HEK293 (cell line): ENCODE data around the gene SPOCK1.

ENCODE experiments used
- CTCF ChIA-PET: fragments of 350-600 bp; formaldehyde crosslinking; extraction: SDS; loops from one replicate; lab custom pipeline; 2021; ENCODE audit warnings: antibody characterized with exemption; lab: Yijun Ruan, JAX
- POLR2A ChIA-PET: fragments of 300-600 bp; formaldehyde crosslinking; extraction: SDS; loops from one replicate; lab custom pipeline; 2020; ENCODE audit warnings: antibody characterized with exemption, inconsistent platforms; lab: Yijun Ruan, JAX
- H3K27ac ChIP-seq: fragments of 200-500 bp; sonication (Bioruptor generic); 2 replicates; pipeline ENCODE4 v1.5.1; 2014; ENCODE audit warnings: low read depth, low read length, control low read depth, inconsistent platforms; ENCODE audit errors: extremely low read depth
- H3K36me3 ChIP-seq, 2 experiments: fragments of 200-500 bp in 1 of 2; sonication (Bioruptor generic) in 1 of 2; 1 replicate in 1 of 2; 2 replicates in 1 of 2; pipeline ENCODE4 v1.5.1; 2014 to 2017; ENCODE audit warnings: inconsistent platforms in 2 of 2, low read length in 2 of 2; ENCODE audit not compliant: control insufficient read depth in 2 of 2, insufficient read depth in 1 of 2
- H3K4me1 ChIP-seq: fragments of 200-500 bp; sonication (Bioruptor generic); 2 replicates; pipeline ENCODE4 v1.5.1; 2014; ENCODE audit warnings: mild to moderate bottlenecking, low read length, inconsistent platforms; ENCODE audit not compliant: control insufficient read depth, insufficient read depth
- H3K4me3 ChIP-seq: 2 replicates; pipeline ENCODE4 v1.5.1; 2011; ENCODE audit warnings: low read depth, mild to moderate bottlenecking, control low read depth, low read length, moderate library complexity
- H3K9me3 ChIP-seq: fragments of 200-500 bp; sonication (Bioruptor generic); 2 replicates; pipeline ENCODE4 v1.5.1; 2014; ENCODE audit warnings: low read depth, low read length, inconsistent platforms; ENCODE audit not compliant: control insufficient read depth, insufficient read depth
- EGR2 ChIP-seq: fragments of 450-650 bp; formaldehyde crosslinking; IDR thresholded peaks from 2 replicates; pipeline ENCODE4 v1.5.1; 2016; ENCODE audit warnings: low read depth, missing biosample characterization, missing genetic modification characterization
- GLI4 ChIP-seq: fragments of 450-650 bp; formaldehyde crosslinking; IDR thresholded peaks from 2 replicates; pipeline ENCODE4 v1.5.1; 2016; ENCODE audit warnings: missing biosample characterization, missing genetic modification characterization
- HOXA7 ChIP-seq: sonication (generic); formaldehyde crosslinking; IDR thresholded peaks from 2 replicates; pipeline ENCODE4 v1.8.1; 2022; ENCODE audit warnings: missing genetic modification reagents, borderline replicate concordance
- KLF8 ChIP-seq: fragments of 450-650 bp; formaldehyde crosslinking; IDR thresholded peaks from 2 replicates; pipeline ENCODE4 v1.5.1; 2016; ENCODE audit warnings: missing biosample characterization, missing genetic modification characterization
- MEIS1 ChIP-seq: sonication (generic); formaldehyde crosslinking; IDR thresholded peaks from 2 replicates; pipeline ENCODE4 v1.8.1; 2022; ENCODE audit warnings: missing genetic modification reagents, mild to moderate bottlenecking, borderline replicate concordance
- MZF1 ChIP-seq: fragments of 450-650 bp; formaldehyde crosslinking; IDR thresholded peaks from 2 replicates; pipeline ENCODE4 v1.5.1; 2017; ENCODE audit warnings: missing biosample characterization, missing genetic modification characterization, borderline replicate concordance
- ZNF302 ChIP-seq: fragments of 450-650 bp; formaldehyde crosslinking; IDR thresholded peaks from 2 replicates; pipeline ENCODE4 v1.5.1; 2016; ENCODE audit warnings: missing biosample characterization, missing genetic modification characterization, low read depth
- ZNF335 ChIP-seq: fragments of 450-650 bp; formaldehyde crosslinking; conservative IDR thresholded peaks from 2 replicates; pipeline ENCODE4 v1.5.1; 2016; ENCODE audit warnings: missing biosample characterization, missing genetic modification characterization
- ZNF654 ChIP-seq: fragments of 450-650 bp; formaldehyde crosslinking; IDR thresholded peaks from 2 replicates; pipeline ENCODE4 v1.5.1; 2016; ENCODE audit warnings: low read depth, missing biosample characterization, missing genetic modification characterization
- ZNF843 ChIP-seq: fragments of 450-650 bp; formaldehyde crosslinking; IDR thresholded peaks from 2 replicates; pipeline ENCODE4 v1.5.1; 2016; ENCODE audit warnings: missing biosample characterization, missing genetic modification characterization
- TF ChIP-seq, protein P1 (sequence below): fragments of 450-650 bp; formaldehyde crosslinking; IDR thresholded peaks from 2 replicates; pipeline ENCODE4 v1.5.1; 2016; ENCODE audit warnings: missing biosample characterization, missing genetic modification characterization
- TF ChIP-seq, protein P2 (sequence below): fragments of 450-650 bp; formaldehyde crosslinking; IDR thresholded peaks from 2 replicates; pipeline ENCODE4 v1.5.1; 2016; ENCODE audit warnings: missing biosample characterization, missing genetic modification characterization
- TF ChIP-seq, protein P3 (sequence below): fragments of 450-650 bp; formaldehyde crosslinking; IDR thresholded peaks from 2 replicates; pipeline ENCODE4 v1.5.1; 2017; ENCODE audit warnings: missing biosample characterization, missing genetic modification characterization
- TF ChIP-seq, protein P4 (sequence below): fragments of 450-650 bp; formaldehyde crosslinking; IDR thresholded peaks from 2 replicates; pipeline ENCODE4 v1.5.1; 2016; ENCODE audit warnings: missing biosample characterization, missing genetic modification characterization
- TF ChIP-seq, protein P5 (sequence below): fragments of 450-650 bp; formaldehyde crosslinking; IDR thresholded peaks from 2 replicates; pipeline ENCODE4 v1.5.1; 2016; ENCODE audit warnings: missing biosample characterization, missing genetic modification characterization

Gene SPOCK1

GRCh38 chr5:137174196-137174595 lies 324.9 kb downstream of the SPOCK1 start:
- CTCF ChIA-PET, result interaction anchor here (0.5 kb wide), 1 partner anchor 84 kb away, joined by 3 read pairs; no protein-coding TSS in a partner anchor
- POLR2A ChIA-PET, result no interaction called here
- Histone ChIP-seq H3K36me3 (no peaks in the 10 kb centered on the region), H3K4me1 (no peaks in the 10 kb centered on the region), H3K9me3 (no peaks in the 10 kb centered on the region), H3K4me3 (no peak overlapping the region), H3K27ac (no peak overlapping the region)
- TF ChIP-seq EGR2 (tag by site-specific recombination) (no peak), ZNF843 (tag by site-specific recombination) (no peak), GLI4 (tag by site-specific recombination) (no peak), HOXA7 (CRISPR knock-in tag) (no peak)

- POLR2A ChIA-PET, result no interaction called here
- Histone ChIP-seq H3K27ac (no peak overlapping the region), H3K4me3 (no peak overlapping the region), H3K36me3 (no peaks in the 10 kb centered on the region), H3K9me3 (no peaks in the 10 kb centered on the region), H3K4me1 (no peaks in the 10 kb centered on the region)
- CTCF ChIA-PET, result interaction anchor here (1.4 kb wide), 1 partner anchor 97 kb away, joined by 4 read pairs; no protein-coding TSS in a partner anchor
- TF ChIP-seq KLF8 (tag by site-specific recombination) (no peak), ZNF335 (tag by site-specific recombination) (no peak), MZF1 (tag by site-specific recombination) (no peak), ZNF654 (no peak)
- TF ChIP-seq, protein P1, sequence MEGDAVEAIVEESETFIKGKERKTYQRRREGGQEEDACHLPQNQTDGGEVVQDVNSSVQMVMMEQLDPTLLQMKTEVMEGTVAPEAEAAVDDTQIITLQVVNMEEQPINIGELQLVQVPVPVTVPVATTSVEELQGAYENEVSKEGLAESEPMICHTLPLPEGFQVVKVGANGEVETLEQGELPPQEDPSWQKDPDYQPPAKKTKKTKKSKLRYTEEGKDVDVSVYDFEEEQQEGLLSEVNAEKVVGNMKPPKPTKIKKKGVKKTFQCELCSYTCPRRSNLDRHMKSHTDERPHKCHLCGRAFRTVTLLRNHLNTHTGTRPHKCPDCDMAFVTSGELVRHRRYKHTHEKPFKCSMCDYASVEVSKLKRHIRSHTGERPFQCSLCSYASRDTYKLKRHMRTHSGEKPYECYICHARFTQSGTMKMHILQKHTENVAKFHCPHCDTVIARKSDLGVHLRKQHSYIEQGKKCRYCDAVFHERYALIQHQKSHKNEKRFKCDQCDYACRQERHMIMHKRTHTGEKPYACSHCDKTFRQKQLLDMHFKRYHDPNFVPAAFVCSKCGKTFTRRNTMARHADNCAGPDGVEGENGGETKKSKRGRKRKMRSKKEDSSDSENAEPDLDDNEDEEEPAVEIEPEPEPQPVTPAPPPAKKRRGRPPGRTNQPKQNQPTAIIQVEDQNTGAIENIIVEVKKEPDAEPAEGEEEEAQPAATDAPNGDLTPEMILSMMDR, result no peak
- TF ChIP-seq, protein P2, sequence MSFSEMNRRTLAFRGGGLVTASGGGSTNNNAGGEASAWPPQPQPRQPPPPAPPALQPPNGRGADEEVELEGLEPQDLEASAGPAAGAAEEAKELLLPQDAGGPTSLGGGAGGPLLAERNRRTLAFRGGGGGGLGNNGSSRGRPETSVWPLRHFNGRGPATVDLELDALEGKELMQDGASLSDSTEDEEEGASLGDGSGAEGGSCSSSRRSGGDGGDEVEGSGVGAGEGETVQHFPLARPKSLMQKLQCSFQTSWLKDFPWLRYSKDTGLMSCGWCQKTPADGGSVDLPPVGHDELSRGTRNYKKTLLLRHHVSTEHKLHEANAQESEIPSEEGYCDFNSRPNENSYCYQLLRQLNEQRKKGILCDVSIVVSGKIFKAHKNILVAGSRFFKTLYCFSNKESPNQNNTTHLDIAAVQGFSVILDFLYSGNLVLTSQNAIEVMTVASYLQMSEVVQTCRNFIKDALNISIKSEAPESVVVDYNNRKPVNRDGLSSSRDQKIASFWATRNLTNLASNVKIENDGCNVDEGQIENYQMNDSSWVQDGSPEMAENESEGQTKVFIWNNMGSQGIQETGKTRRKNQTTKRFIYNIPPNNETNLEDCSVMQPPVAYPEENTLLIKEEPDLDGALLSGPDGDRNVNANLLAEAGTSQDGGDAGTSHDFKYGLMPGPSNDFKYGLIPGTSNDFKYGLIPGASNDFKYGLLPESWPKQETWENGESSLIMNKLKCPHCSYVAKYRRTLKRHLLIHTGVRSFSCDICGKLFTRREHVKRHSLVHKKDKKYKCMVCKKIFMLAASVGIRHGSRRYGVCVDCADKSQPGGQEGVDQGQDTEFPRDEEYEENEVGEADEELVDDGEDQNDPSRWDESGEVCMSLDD (tag by site-specific recombination), result no peak
- TF ChIP-seq, protein P3, sequence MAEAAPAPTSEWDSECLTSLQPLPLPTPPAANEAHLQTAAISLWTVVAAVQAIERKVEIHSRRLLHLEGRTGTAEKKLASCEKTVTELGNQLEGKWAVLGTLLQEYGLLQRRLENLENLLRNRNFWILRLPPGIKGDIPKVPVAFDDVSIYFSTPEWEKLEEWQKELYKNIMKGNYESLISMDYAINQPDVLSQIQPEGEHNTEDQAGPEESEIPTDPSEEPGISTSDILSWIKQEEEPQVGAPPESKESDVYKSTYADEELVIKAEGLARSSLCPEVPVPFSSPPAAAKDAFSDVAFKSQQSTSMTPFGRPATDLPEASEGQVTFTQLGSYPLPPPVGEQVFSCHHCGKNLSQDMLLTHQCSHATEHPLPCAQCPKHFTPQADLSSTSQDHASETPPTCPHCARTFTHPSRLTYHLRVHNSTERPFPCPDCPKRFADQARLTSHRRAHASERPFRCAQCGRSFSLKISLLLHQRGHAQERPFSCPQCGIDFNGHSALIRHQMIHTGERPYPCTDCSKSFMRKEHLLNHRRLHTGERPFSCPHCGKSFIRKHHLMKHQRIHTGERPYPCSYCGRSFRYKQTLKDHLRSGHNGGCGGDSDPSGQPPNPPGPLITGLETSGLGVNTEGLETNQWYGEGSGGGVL (tag by site-specific recombination), result no peak
- TF ChIP-seq, protein P4, sequence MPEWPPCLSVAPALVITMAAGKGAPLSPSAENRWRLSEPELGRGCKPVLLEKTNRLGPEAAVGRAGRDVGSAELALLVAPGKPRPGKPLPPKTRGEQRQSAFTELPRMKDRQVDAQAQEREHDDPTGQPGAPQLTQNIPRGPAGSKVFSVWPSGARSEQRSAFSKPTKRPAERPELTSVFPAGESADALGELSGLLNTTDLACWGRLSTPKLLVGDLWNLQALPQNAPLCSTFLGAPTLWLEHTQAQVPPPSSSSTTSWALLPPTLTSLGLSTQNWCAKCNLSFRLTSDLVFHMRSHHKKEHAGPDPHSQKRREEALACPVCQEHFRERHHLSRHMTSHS (tag by site-specific recombination), result no peak
- TF ChIP-seq, all 188 proteins: peak for 0
These were observed 326.9 kb downstream of the SPOCK1 start for GRCh38 chr5:137172258-137172657.

GRCh38 chr5:137167187-137167586 lies 331.9 kb downstream of the SPOCK1 start:
- Histone ChIP-seq H3K27ac (no peak overlapping the region), H3K4me1 (no peaks in the 10 kb centered on the region), H3K4me3 (no peak overlapping the region), H3K36me3 (no peaks in the 10 kb centered on the region), H3K9me3 (no peaks in the 10 kb centered on the region)
- ChIA-PET CTCF (interaction anchor here (1.0 kb wide), 1 partner anchor 86 kb away, joined by 3 read pairs; no protein-coding TSS in a partner anchor), POLR2A (no interaction called here)
- TF ChIP-seq ZNF302 (tag by site-specific recombination) (no peak), MEIS1 (CRISPR knock-in tag) (no peak)
- TF ChIP-seq, protein P5, sequence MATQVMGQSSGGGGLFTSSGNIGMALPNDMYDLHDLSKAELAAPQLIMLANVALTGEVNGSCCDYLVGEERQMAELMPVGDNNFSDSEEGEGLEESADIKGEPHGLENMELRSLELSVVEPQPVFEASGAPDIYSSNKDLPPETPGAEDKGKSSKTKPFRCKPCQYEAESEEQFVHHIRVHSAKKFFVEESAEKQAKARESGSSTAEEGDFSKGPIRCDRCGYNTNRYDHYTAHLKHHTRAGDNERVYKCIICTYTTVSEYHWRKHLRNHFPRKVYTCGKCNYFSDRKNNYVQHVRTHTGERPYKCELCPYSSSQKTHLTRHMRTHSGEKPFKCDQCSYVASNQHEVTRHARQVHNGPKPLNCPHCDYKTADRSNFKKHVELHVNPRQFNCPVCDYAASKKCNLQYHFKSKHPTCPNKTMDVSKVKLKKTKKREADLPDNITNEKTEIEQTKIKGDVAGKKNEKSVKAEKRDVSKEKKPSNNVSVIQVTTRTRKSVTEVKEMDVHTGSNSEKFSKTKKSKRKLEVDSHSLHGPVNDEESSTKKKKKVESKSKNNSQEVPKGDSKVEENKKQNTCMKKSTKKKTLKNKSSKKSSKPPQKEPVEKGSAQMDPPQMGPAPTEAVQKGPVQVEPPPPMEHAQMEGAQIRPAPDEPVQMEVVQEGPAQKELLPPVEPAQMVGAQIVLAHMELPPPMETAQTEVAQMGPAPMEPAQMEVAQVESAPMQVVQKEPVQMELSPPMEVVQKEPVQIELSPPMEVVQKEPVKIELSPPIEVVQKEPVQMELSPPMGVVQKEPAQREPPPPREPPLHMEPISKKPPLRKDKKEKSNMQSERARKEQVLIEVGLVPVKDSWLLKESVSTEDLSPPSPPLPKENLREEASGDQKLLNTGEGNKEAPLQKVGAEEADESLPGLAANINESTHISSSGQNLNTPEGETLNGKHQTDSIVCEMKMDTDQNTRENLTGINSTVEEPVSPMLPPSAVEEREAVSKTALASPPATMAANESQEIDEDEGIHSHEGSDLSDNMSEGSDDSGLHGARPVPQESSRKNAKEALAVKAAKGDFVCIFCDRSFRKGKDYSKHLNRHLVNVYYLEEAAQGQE (tag by site-specific recombination), result peak; percentile 81
